Mucosa of descending colon (tissue), 3 donors: ENCODE measurements around the gene TDP1. TPM values are rescaled to one million over a fixed set of nuclear protein-coding genes. Genes with fewer than 3 reads are reported as not detected.

Source experiments
- ATAC-seq: fragments of 200-7000 bp; cut with Tn5 transposase; one replicate; pipeline ENCODE4 v1.9.1; 2020; ENCODE audit warnings: mild to moderate bottlenecking, moderate library complexity
- DNase-seq, 3 donors: peaks; one replicate each; pipeline ENCODE4 v3.0.0-alpha.2; 2020
- H3K36me3 ChIP-seq: fragments of 200-600 bp; one replicate; pipeline ENCODE4 v1.8.0; 2021; ENCODE audit warnings: low read depth, mild to moderate bottlenecking
- H3K4me1 ChIP-seq: fragments of 200-600 bp; one replicate; pipeline ENCODE4 v1.8.0; 2021; ENCODE audit warnings: low read depth, mild to moderate bottlenecking
- H3K4me3 ChIP-seq: fragments of 200-600 bp; one replicate; pipeline ENCODE4 v1.8.0; 2021; ENCODE audit warnings: mild to moderate bottlenecking
- H3K9me3 ChIP-seq: fragments of 200-600 bp; one replicate; pipeline ENCODE4 v1.8.0; 2021; ENCODE audit warnings: mild to moderate bottlenecking
- CTCF ChIP-seq: fragments of 200-600 bp; IDR thresholded peaks from one replicate; pipeline ENCODE4 v1.8.0; 2022; ENCODE audit warnings: antibody characterized with exemption, mild to moderate bottlenecking
- intact Hi-C, 2 donors: fragments of 100-400 bp; cut with DNase I in 1 of 2; cut with micrococcal nuclease in 1 of 2; formaldehyde crosslinking; loops; one replicate each; pipeline versions ENCODE4 v1.11.0 to v1.11.1; 2022; cut with DNase I, micrococcal nuclease
- total RNA-seq, 3 donors: library from RNA; stranded (reverse); fragmentation: NEBNext Ultra II Directional in 2 of 3; extraction: Animal tissue kit (Norgen Biotek cat#: 25700) in 2 of 3; gene quantifications; one replicate each; pipeline versions ENCODE4 v1.2.1 to v1.2.4, GENCODE V29; 2021 to 2023
- donor health status: DM: no; HTN: no; CAD: no; lungs with moderate emphysema.
- donor health status: DM: no; HTN: no; CAD: no.
- donor health status: DM: no; HTN: yes; CAD: no.

Gene TDP1
- total RNA-seq, 3 donors from 2014 or later: 12.6 to 19.0 (median 14.2) TPM

DNA sequence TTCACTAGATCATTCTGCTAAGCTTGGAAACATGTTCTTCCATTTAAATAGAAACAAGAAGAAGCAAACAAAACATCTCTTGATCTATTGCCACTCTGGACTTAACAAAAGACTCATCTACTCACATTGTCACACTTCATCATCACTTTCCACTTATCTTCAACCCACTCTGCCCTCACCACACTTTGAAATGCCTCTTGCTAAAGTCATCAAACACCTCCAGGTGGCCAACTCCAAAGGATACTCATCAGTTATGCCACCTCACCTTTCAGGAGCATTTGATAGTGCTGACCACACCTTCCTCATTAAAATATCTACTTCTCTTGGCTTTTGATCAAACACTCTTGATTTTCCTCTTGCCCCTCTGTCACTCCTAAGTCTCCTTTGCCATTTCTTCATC, 8.4 kb upstream of the TDP1 start:
- Histone ChIP-seq H3K4me3 (no peak overlapping the region), H3K9me3 (no peaks in the 10 kb centered on the region), H3K36me3 (no peaks in the 10 kb centered on the region), H3K4me1 (no peaks in the 10 kb centered on the region)
- no peak for TF ChIP-seq CTCF
- ATAC-seq: no peak
- DNase-seq: no peak
- intact Hi-C loops: no loop called here

GRCh38 chr14:89952576-89952975, 3.2 kb upstream of the TDP1 start:
- ATAC-seq (no peak), DNase-seq (no peak)
- Histone ChIP-seq H3K4me1 (peaks cover 17% of the 10 kb centered on the region), H3K36me3 (no peaks in the 10 kb centered on the region), H3K9me3 (no peaks in the 10 kb centered on the region), H3K4me3 (no peak overlapping the region)
- intact Hi-C loops: no loop called here
- no peak for TF ChIP-seq CTCF

DNA sequence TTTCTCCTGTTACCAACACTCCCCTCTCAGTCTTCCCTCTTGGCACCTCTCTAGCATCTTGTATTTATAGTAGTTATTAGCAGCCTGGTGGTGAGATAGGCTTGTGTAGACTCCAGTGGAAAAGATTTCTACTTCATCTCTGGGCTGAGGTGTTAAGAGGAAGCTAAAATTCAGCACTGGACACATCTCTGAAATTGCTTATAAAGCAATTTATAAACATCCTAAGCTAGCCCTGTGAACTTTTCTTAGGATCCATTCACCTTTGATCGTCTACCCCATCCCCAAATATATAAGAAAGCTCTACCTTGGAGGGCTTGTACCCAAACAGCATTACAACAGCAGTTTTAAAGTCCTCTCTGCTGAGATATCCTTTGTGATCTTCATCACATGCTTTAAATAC, 2.1 kb upstream of the TDP1 start:
- no peaks in the 10 kb centered on the region for H3K9me3 ChIP-seq
- no peak for TF ChIP-seq CTCF
- intact Hi-C loops: no loop called here
- peaks cover 17% of the 10 kb centered on the region for H3K4me1 ChIP-seq
- ATAC-seq (no peak), DNase-seq (no peak)
- no peaks in the 10 kb centered on the region for H3K36me3 ChIP-seq
- H3K4me3 ChIP-seq: no peak overlapping the region

- DNase-seq: peak; percentile 96 to 97 (median 97)
- no peaks in the 10 kb centered on the region for H3K9me3 ChIP-seq
- peak within 1 kb of the TSS; percentile 60 for H3K4me3 ChIP-seq
- ATAC-seq: peak; percentile 90
- H3K4me1 ChIP-seq: peaks cover 17% of the 10 kb centered on the region
- no peaks in the 10 kb centered on the region for H3K36me3 ChIP-seq
- intact Hi-C loops: no loop called here
- TF ChIP-seq CTCF: no peak
Observed at GRCh38 chr14:89954070-89955021, 1.4 kb upstream of the TDP1 start, which contains the start of gene EFCAB11. TSS of gene EFCAB11 (minus strand) at chr14:89954730. CDS start at chr14:89954660, 70 bp downstream.

- TF ChIP-seq CTCF: no peak
- ATAC-seq (peak; percentile 32), DNase-seq (peak in 1 of 3 donors; percentile 29)
- H3K36me3 ChIP-seq: no peaks in the 10 kb centered on the region
- H3K4me1 ChIP-seq: peaks cover 17% of the 10 kb centered on the region
- no peaks in the 10 kb centered on the region for H3K9me3 ChIP-seq
- intact Hi-C loops: no loop called here
- peak overlapping the region; percentile 60 for H3K4me3 ChIP-seq
Observed at GRCh38 chr14:89955022-89955744, 544 bp upstream of the TDP1 start.
